Fibroblast of the aortic adventitia (primary cell): ENCODE results near the gene MAB21L4. TPM values are rescaled to one million over a fixed set of nuclear protein-coding genes. Genes with fewer than 3 reads are reported as not detected.
A peak's percentile ranks its signal among the peaks of the same experiment; 100 is the strongest.

Experiments
- DNase-seq: peaks from one replicate; pipeline ENCODE4 v3.0.0-alpha.2; 2010; ENCODE audit warnings: low read depth
- H3K4me3 ChIP-seq: 2 replicates; pipeline ENCODE4 v1.5.1; 2011; ENCODE audit warnings: low read depth, mild to moderate bottlenecking, control low read depth, low read length, moderate library complexity
- total RNA-seq: library from RNA; depleted of rRNA; stranded (reverse); fragments of >200 nt; gene quantifications from 2 replicates; pipeline ENCODE4 v1.2.3, GENCODE V29; 2012; ENCODE audit warnings: low replicate concordance
- TF ChIP-seq, protein P1 (sequence below): IDR thresholded peaks from 2 replicates; pipeline ENCODE4 v1.5.1; 2011; ENCODE audit warnings: mild to moderate bottlenecking, low read length, control low read depth, inconsistent platforms; ENCODE audit not compliant: insufficient read depth

Gene MAB21L4
- total RNA-seq, 1 donor: not detected

- TF ChIP-seq, protein P1, sequence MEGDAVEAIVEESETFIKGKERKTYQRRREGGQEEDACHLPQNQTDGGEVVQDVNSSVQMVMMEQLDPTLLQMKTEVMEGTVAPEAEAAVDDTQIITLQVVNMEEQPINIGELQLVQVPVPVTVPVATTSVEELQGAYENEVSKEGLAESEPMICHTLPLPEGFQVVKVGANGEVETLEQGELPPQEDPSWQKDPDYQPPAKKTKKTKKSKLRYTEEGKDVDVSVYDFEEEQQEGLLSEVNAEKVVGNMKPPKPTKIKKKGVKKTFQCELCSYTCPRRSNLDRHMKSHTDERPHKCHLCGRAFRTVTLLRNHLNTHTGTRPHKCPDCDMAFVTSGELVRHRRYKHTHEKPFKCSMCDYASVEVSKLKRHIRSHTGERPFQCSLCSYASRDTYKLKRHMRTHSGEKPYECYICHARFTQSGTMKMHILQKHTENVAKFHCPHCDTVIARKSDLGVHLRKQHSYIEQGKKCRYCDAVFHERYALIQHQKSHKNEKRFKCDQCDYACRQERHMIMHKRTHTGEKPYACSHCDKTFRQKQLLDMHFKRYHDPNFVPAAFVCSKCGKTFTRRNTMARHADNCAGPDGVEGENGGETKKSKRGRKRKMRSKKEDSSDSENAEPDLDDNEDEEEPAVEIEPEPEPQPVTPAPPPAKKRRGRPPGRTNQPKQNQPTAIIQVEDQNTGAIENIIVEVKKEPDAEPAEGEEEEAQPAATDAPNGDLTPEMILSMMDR: no peak
- no peak overlapping the region for H3K4me3 ChIP-seq
- DNase-seq: peak; percentile 65
Measured at GRCh38 chr2:240836781-240837467, 59.0 kb downstream of the MAB21L4 start.

Other genes with a start within 250 kb of the MAB21L4 start
- gene AQP12B, start 213.3 kb downstream of the MAB21L4 start, total RNA-seq: not detected in 2 replicates
- gene AQP12A, start 204.3 kb downstream of the MAB21L4 start, total RNA-seq: not detected in 2 replicates
- gene KIF1A, start 75.9 kb downstream of the MAB21L4 start, total RNA-seq: under 0.01 TPM in 1 of 2 replicates, not detected in the other
- gene AGXT, start 27.3 kb downstream of the MAB21L4 start, total RNA-seq: not detected in 2 replicates
- under 0.01 and 0.41 TPM in 2 replicates for gene CROCC2, start 10.2 kb upstream of the MAB21L4 start, total RNA-seq
- gene SNED1, start 102.5 kb upstream of the MAB21L4 start, total RNA-seq: 77.5 and 105 TPM in 2 replicates
- 36.5 and 73.4 TPM in 2 replicates for gene MTERF4, start 206.1 kb upstream of the MAB21L4 start, total RNA-seq